ENCODE data around the gene NUPR1.
A peak's percentile ranks its signal among the peaks of the same experiment; 100 is the strongest.
"Not testable (repeated sequence)": the region's sequence is repeated elsewhere in the genome, so short reads cannot be mapped to it uniquely, and the experiment has no call there.

NUPR1 gene

DNA sequence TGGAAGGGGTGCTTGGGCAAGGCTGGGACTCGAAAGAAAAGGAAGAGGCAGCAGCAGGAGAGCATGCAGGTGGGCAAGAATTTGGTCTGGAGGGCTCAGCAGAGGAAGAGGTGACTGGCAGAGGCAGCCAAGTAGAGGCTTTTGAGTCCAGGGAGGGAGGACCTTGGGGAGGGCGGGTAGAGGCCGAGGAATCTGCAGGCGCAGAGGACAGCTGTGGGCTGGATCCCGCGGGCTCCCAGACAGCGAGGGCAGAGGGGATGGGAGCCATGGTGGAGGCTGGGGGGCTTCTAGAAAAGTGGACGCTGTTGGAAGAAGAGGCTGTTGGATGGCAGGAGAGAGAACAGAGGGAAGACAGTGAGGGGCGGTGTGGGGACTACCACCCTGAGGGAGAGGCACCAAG lies 41.4 kb downstream of the NUPR1 start:
- DNase-seq, result no peak

- DNase-seq, result no peak
Observed at GRCh38 chr16:28496844-28497243, 41.9 kb downstream of the NUPR1 start.

GRCh38 chr16:28495795-28496749 lies 42.7 kb downstream of the NUPR1 start:
- no peak for DNase-seq

GRCh38 chr16:28495098-28495793 lies 43.5 kb downstream of the NUPR1 start:
- no peak for DNase-seq

GRCh38 chr16:28494121-28494851 lies 44.5 kb downstream of the NUPR1 start, which contains the start of gene APOBR:
Gene APOBR (plus strand): TSS chr16:28494643. CDS start chr16:28494682, 39 bp downstream.
- no peak for DNase-seq

- no peak for DNase-seq
Observed at GRCh38 chr16:28492511-28492910, 46.3 kb downstream of the NUPR1 start.

GRCh38 chr16:28491970-28492474 lies 46.8 kb downstream of the NUPR1 start, which contains the start of gene CLN3:
Gene CLN3 (minus strand): TSS chr16:28492074. CDS start chr16:28491759, 315 bp downstream.
- DNase-seq, result peak; percentile 92

DNA sequence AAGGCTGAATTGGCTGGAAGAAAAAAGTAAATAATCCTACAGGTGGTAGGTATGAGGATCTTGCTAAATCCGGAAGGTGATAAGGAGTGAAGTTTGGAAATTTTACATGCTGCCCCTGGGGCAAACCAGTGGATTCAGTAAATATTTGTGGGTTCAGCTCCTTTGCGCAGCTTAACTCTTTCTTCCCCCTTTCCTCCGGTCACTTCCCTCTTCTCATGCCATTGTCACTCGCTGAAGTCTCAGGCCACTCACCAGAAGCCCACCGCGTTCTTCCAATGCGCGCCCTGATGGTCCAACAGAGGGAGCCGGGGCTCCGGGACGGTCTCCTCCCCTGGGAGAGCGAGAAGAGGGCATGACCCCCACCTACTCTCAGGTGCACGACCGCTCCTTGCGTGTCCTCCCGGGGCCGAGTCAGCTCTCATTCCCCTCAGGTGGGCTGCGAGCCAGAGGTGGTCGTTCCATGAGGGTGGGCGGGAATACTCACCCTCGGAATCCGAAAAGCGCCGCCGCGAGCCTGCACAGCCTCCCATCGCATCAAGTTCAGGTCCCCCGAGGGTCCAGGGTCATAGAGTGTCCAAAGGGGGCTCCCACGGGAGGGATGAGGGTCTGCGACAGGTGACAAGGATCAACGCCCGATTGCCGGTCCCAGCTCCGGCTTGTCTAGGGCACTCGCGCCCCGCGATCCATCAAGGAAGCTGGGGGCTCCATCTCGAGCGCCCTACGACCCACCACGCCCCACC lies 47.4 kb downstream of the NUPR1 start:
- no peak for DNase-seq

- DNase-seq, result no peak
Observed at GRCh38 chr16:28486266-28486665, 52.5 kb downstream of the NUPR1 start.

DNA sequence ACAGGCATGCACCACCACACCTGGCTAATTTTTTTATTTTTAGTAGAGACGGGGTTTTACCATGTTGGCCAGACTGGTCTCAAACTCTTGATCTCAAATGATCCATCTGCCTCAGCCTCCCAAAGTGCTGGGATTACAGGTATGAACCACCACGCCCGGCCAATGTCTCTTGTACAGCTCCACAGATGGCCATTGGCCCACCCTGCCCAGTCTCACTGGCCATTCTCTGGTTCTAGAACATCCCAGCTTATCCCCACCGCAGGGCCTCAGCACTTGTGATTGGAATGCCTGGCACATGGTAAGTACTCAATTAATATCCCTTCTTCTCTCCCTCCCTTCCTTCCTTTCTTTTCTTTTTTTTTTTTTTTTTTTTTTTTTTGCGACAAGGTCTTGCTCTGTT lies 55.4 kb downstream of the NUPR1 start:
- DNase-seq, result not testable (repeated sequence)

Data from NCI-H2029 treated with DMSO at 0.1 percent for 48 hours (cell line).